ENCODE results near the gene SLC28A1. TPM values are rescaled to one million over a fixed set of nuclear protein-coding genes. Genes with fewer than 3 reads are reported as not detected.

Gene SLC28A1
- total and polyA plus RNA-seq, 2 donors (not counting 1 experiment from before 2014, with no cell fraction given) = not detected

GRCh38 chr15:84956199-84956598 lies 71.7 kb downstream of the SLC28A1 start:
- H3K27ac ChIP-seq (ENCODE audit: low read length in 2 of 2) = no peak overlapping the region
- Mint-ChIP-seq H3K4me1 (peaks cover 9% of the 10 kb centered on the region), H3K27ac (no peak overlapping the region), H3K27me3 (peaks cover 24% of the 10 kb centered on the region), H3K4me3 (no peak overlapping the region), H3K9me3 (ENCODE audit: insufficient read depth) (no peaks in the 10 kb centered on the region)
- H4K20me1 ChIP-seq (ENCODE audit: control insufficient read depth, insufficient read depth, low read length, poor library complexity, severe bottlenecking) = no peaks in the 10 kb centered on the region
- CTCF ChIA-PET = interaction anchor here (0.7 to 2.5 kb wide), 6 partner anchors 19 to 113 kb away, joined by 3 to 17 read pairs (median 4); no protein-coding TSS in a partner anchor
- TF ChIP-seq EZH2 (IDR thresholded peaks at IDR 0.05; ENCODE audit: borderline replicate concordance, insufficient read depth, low read depth, low read length, poor library complexity, severe bottlenecking) (no peak), CTCF (IDR thresholded peaks at IDR 0.05) (no peak)
- no peak overlapping the region for H3K9ac ChIP-seq (ENCODE audit: low read length)
- no peaks in the 10 kb centered on the region for H3K79me2 ChIP-seq (ENCODE audit: control insufficient read depth, insufficient read depth, low read length)
- peaks cover 0 to 8% (median 0%) of the 10 kb centered on the region in 4 experiments for H3K27me3 ChIP-seq (replicated peaks in 1 of 4; ENCODE audit: control extremely low read depth in 1 of 4, control insufficient read depth in 3 of 4, insufficient read depth in 4 of 4, low read length in 3 of 4)
- H2AFZ ChIP-seq (ENCODE audit: insufficient read depth, low read depth, low read length, poor library complexity, severe bottlenecking) = no peak overlapping the region
- intact Hi-C loops (cut with micrococcal nuclease) = no loop called here
- H3K4me1 ChIP-seq (ENCODE audit: control insufficient read depth in 2 of 2, insufficient read depth in 2 of 2, low read length in 2 of 2) = peaks cover 4 to 5% of the 10 kb centered on the region in 2 donors
- 87% methylated on average over 2 of the region's 2 CpGs for WGBS (ENCODE audit: insufficient coverage)
- ATAC-seq (ENCODE audit: low read depth) (no peak), DNase-seq (no peak)
- H3K4me3 ChIP-seq (ENCODE audit: control extremely low read depth in 1 of 5, extremely low read depth in 1 of 5, insufficient read depth in 1 of 5, low read depth in 2 of 5, low read length in 4 of 5) = no peak overlapping the region
- no peaks in the 10 kb centered on the region for H3K36me3 ChIP-seq (replicated peaks in 1 of 2; ENCODE audit: control extremely low read depth in 1 of 2, control insufficient read depth in 1 of 2, extremely low read depth in 1 of 2, insufficient read depth in 2 of 2, low read length in 1 of 2)
- H3K4me2 ChIP-seq (replicated peaks; ENCODE audit: low read depth, low read length, poor library complexity, severe bottlenecking) = no peak overlapping the region
- POLR2A ChIA-PET = no interaction called here
- H3K9me3 ChIP-seq (ENCODE audit: control extremely low read depth in 1 of 3, control insufficient read depth in 2 of 3, insufficient read depth in 1 of 3, low read length in 2 of 3) = no peaks in the 10 kb centered on the region

DNA sequence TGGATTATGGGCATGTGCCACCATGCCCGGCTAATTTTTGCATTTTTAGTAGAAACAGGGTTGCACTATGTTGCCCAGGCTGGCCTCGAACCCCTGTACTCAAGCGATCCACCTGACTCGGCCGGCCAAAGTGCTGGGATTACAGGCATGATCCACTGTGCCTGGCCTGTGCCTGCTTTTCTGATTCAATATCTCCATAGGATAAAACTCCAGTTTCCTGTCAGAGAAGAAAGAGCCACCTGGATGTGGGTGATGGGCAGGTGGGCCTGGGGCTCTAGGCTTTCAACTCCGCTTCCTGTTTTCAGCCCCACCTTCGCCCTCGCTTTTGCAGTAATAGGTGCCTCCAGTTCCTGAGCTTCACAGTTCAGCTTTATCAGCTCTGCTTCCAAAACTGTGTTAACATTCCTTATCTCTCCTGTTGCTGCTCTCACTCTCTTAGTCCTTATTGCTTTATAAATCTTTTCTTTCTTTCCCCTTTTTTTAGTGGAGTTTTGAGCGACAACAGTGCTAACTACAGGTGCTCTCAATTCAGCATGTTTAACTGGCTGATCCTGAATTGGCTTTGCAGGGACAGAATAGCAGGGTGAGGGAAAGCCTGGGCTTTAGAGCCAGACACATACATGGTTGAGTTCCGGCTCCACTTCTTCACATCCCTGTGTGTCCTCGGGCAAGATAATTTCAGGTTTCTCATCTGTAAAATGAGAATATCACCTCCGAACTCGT lies 76.1 kb downstream of the SLC28A1 start:
- 91% methylated on average over 11 of the region's 13 CpGs for WGBS (ENCODE audit: insufficient coverage)
- Mint-ChIP-seq H3K4me1 (peaks cover 9% of the 10 kb centered on the region), H3K27ac (no peak overlapping the region), H3K4me3 (no peak overlapping the region), H3K9me3 (ENCODE audit: insufficient read depth) (no peaks in the 10 kb centered on the region), H3K27me3 (peaks cover 33% of the 10 kb centered on the region)
- Histone ChIP-seq H3K4me2 (replicated peaks; ENCODE audit: low read depth, low read length, poor library complexity, severe bottlenecking) (no peak overlapping the region), H2AFZ (ENCODE audit: insufficient read depth, low read depth, low read length, poor library complexity, severe bottlenecking) (no peak overlapping the region), H3K27me3 (replicated peaks in 1 of 4; ENCODE audit: control extremely low read depth in 1 of 4, control insufficient read depth in 3 of 4, insufficient read depth in 4 of 4, low read length in 3 of 4) (peaks cover 0 to 10% (median 0%) of the 10 kb centered on the region in 4 experiments), H4K20me1 (ENCODE audit: control insufficient read depth, insufficient read depth, low read length, poor library complexity, severe bottlenecking) (no peaks in the 10 kb centered on the region), H3K4me1 (ENCODE audit: control insufficient read depth in 2 of 2, insufficient read depth in 2 of 2, low read length in 2 of 2) (peaks cover 1 to 2% of the 10 kb centered on the region in 2 donors), H3K9ac (ENCODE audit: low read length) (no peak overlapping the region), H3K9me3 (ENCODE audit: control extremely low read depth in 1 of 3, control insufficient read depth in 2 of 3, insufficient read depth in 1 of 3, low read length in 2 of 3) (peaks cover 0 to 5% (median 4%) of the 10 kb centered on the region in 3 donors), H3K79me2 (ENCODE audit: control insufficient read depth, insufficient read depth, low read length) (no peaks in the 10 kb centered on the region), H3K36me3 (replicated peaks in 1 of 2; ENCODE audit: control extremely low read depth in 1 of 2, control insufficient read depth in 1 of 2, extremely low read depth in 1 of 2, insufficient read depth in 2 of 2, low read length in 1 of 2) (no peaks in the 10 kb centered on the region), H3K4me3 (ENCODE audit: control extremely low read depth in 1 of 5, extremely low read depth in 1 of 5, insufficient read depth in 1 of 5, low read depth in 2 of 5, low read length in 4 of 5) (no peak overlapping the region), H3K27ac (ENCODE audit: low read length in 2 of 2) (no peak overlapping the region)
- ChIA-PET CTCF (no interaction called here), POLR2A (no interaction called here)
- ATAC-seq (ENCODE audit: low read depth) (no peak), DNase-seq (no peak)
- no peak for TF ChIP-seq CTCF (IDR thresholded peaks at IDR 0.05)
- no peak for TF ChIP-seq EZH2 (IDR thresholded peaks at IDR 0.05; ENCODE audit: borderline replicate concordance, insufficient read depth, low read depth, low read length, poor library complexity, severe bottlenecking)
- intact Hi-C loops (cut with micrococcal nuclease) = no loop called here

Measured in B cell (primary cell).